ENCODE results near the gene EOMES. TPM values are rescaled to one million over a fixed set of nuclear protein-coding genes. Genes with fewer than 3 reads are reported as not detected.

The EOMES gene
- total RNA-seq, 1 experiment from 2014 or later = 0.47 TPM

- Histone ChIP-seq H3K9me2 (replicated peaks; ENCODE audit: low read length) (no peaks in the 10 kb centered on the region), H3K27ac (ENCODE audit: low read length) (no peak overlapping the region), H2AFZ (ENCODE audit: low read length) (no peak overlapping the region), H3K4me3 (ENCODE audit: low read length) (no peak overlapping the region), H3K9me3 (ENCODE audit: low read length) (no peaks in the 10 kb centered on the region), H3K4me1 (ENCODE audit: insufficient read depth, low read length) (0 out of 2 replicates have a peak, but pooled peaks cover 8% of the 10 kb centered on the region), H3F3A (ENCODE audit: low read length, unreplicated experiment) (no peaks in the 10 kb centered on the region), H3K9ac (ENCODE audit: low read length) (no peak overlapping the region), H3K36me3 (ENCODE audit: low read depth, low read length) (no peaks in the 10 kb centered on the region), H4K20me1 (ENCODE audit: low read length) (no peaks in the 10 kb centered on the region), H3K27me3 (ENCODE audit: low read length) (peaks cover 33% of the 10 kb centered on the region), H3K4me2 (ENCODE audit: low read length) (no peak overlapping the region), H3K79me2 (ENCODE audit: low read length) (no peaks in the 10 kb centered on the region)
- no TSS peak for BruUV-seq (replicated peaks)
- ChIA-PET CTCF (no interaction called here), POLR2A (ENCODE audit: unreplicated experiment) (no interaction called here)
- TF ChIP-seq EZH2 (IDR thresholded peaks at IDR 0.05; ENCODE audit: low read length, unreplicated experiment) (no peak), CTCF (conservative IDR thresholded peaks at IDR 0.05; ENCODE audit: low read depth, low read length) (no peak), EZH2phosphoT487 (IDR thresholded peaks at IDR 0.05; ENCODE audit: borderline replicate concordance, low read length) (no peak)
- intact Hi-C loops (cut with micrococcal nuclease) = no loop called here
- no peak for DNase-seq
- ATAC-seq = no peak
These were observed 1.8 kb upstream of the EOMES start for GRCh38 chr3:27723815-27724458.

GRCh38 chr3:27723456-27723814 lies 1.3 kb upstream of the EOMES start:
- no peak overlapping the region for H2AFZ ChIP-seq (ENCODE audit: low read length)
- no TSS peak for BruUV-seq (replicated peaks)

More at GRCh38 chr3:27723456-27723814, 1.3 kb upstream of the EOMES start:
- H3K27me3 ChIP-seq (ENCODE audit: low read length) = peaks cover 28% of the 10 kb centered on the region
- intact Hi-C loops (cut with micrococcal nuclease) = no loop called here
- no peaks in the 10 kb centered on the region for H3K9me3 ChIP-seq (ENCODE audit: low read length)
- H4K20me1 ChIP-seq (ENCODE audit: low read length) = no peaks in the 10 kb centered on the region
- no peaks in the 10 kb centered on the region for H3K9me2 ChIP-seq (replicated peaks; ENCODE audit: low read length)
- CTCF ChIA-PET = no interaction called here
- POLR2A ChIA-PET (ENCODE audit: unreplicated experiment) = no interaction called here
- no peak for DNase-seq
- 0 out of 2 replicates have a peak, but pooled peaks cover 8% of the 10 kb centered on the region for H3K4me1 ChIP-seq (ENCODE audit: insufficient read depth, low read length)
- H3K4me3 ChIP-seq (ENCODE audit: low read length) = no peak overlapping the region
- TF ChIP-seq EZH2phosphoT487 (IDR thresholded peaks at IDR 0.05; ENCODE audit: borderline replicate concordance, low read length) (no peak), EZH2 (IDR thresholded peaks at IDR 0.05; ENCODE audit: low read length, unreplicated experiment) (no peak), CTCF (conservative IDR thresholded peaks at IDR 0.05; ENCODE audit: low read depth, low read length) (no peak)
- no peaks in the 10 kb centered on the region for H3K36me3 ChIP-seq (ENCODE audit: low read depth, low read length)
- H3F3A ChIP-seq (ENCODE audit: low read length, unreplicated experiment) = no peaks in the 10 kb centered on the region
- H3K9ac ChIP-seq (ENCODE audit: low read length) = no peak overlapping the region
- ATAC-seq = no peak
- no peak overlapping the region for H3K4me2 ChIP-seq (ENCODE audit: low read length)
- no peaks in the 10 kb centered on the region for H3K79me2 ChIP-seq (ENCODE audit: low read length)
- no peak overlapping the region for H3K27ac ChIP-seq (ENCODE audit: low read length)

All from PC-3 (cell line).